ENCODE measurements around the gene TDRD5. TPM values are rescaled to one million over a fixed set of nuclear protein-coding genes. Genes with fewer than 3 reads are reported as not detected.

The TDRD5 gene
- total RNA-seq, 1 experiment from 2014 or later, result 0.66 TPM

- Mint-ChIP-seq H3K27ac (no peak overlapping the region), H3K27me3 (ENCODE audit: low read depth) (peaks cover 86% of the 10 kb centered on the region), H3K36me3 (no peaks in the 10 kb centered on the region), H3K9me3 (no peaks in the 10 kb centered on the region), H3K4me3 (no peak overlapping the region), H3K4me1 (peaks cover 29% of the 10 kb centered on the region)
- DNase-seq (ENCODE audit: low spot score) (no peak), ATAC-seq (no peak)
- ChIA-PET POLR2A (interaction anchor here (0.5 to 2.0 kb wide), 2 partner anchors 12 to 911 kb away, joined by 3 to 6 read pairs; partner anchors contain the start of gene NPHS2), CTCF (interaction anchor here (1.6 to 1.9 kb wide), 3 partner anchors 12 to 227 kb away, joined by 13 to 18 read pairs (median 17); partner anchors contain the start of gene NPHS2)
- TF ChIP-seq NR2C2 (CRISPR knock-in tag; IDR thresholded peaks at IDR 0.05) (no peak), ZNF416 (CRISPR knock-in tag; IDR thresholded peaks at IDR 0.05) (no peak)
These were observed 4.3 kb upstream of the TDRD5 start for GRCh38 chr1:179587336-179587735.

GRCh38 chr1:179588425-179589024, 3.1 kb upstream of the TDRD5 start:
- ChIA-PET POLR2A (no interaction called here), CTCF (interaction anchor here (0.8 kb wide), 1 partner anchor 12 kb away, joined by 5 read pairs; the partner anchor contains the start of gene NPHS2)
- no peak for ATAC-seq
- peaks cover 26% of the 10 kb centered on the region for H3K4me1 Mint-ChIP-seq
- no peak for TF ChIP-seq ZNF396 (CRISPR knock-in tag; IDR thresholded peaks at IDR 0.05; ENCODE audit: borderline replicate concordance)
- TF ChIP-seq, protein P1, sequence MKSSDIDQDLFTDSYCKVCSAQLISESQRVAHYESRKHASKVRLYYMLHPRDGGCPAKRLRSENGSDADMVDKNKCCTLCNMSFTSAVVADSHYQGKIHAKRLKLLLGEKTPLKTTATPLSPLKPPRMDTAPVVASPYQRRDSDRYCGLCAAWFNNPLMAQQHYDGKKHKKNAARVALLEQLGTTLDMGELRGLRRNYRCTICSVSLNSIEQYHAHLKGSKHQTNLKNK (CRISPR knock-in tag; IDR thresholded peaks at IDR 0.05), result no peak
- DNase-seq (ENCODE audit: low spot score), result no peak
- no peak overlapping the region for H3K4me3 Mint-ChIP-seq
- no peak overlapping the region for H3K27ac Mint-ChIP-seq
- peaks cover 93% of the 10 kb centered on the region for H3K27me3 Mint-ChIP-seq (ENCODE audit: low read depth)
- H3K36me3 Mint-ChIP-seq, result no peaks in the 10 kb centered on the region
- no peaks in the 10 kb centered on the region for H3K9me3 Mint-ChIP-seq

DNA sequence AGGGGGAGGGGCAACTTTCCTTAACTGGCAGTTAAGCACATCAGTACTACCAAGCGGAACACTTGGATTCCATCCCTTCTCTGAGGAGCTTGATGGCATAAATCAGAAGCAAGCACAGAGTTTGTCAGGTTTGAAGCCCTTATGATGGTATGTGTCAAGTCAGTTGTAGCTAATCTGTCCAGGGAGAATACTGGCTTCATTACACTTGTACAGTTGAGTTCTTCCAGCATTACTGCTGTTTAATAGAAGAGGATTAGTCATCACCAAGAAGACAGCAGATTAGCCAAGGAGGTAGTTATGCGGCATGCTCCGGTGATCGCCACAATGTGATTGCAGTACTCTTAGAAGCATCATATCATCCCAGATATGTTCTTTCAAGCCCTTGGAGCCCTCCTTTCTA, 2.1 kb upstream of the TDRD5 start:
- CTCF ChIA-PET, result no interaction called here
- ATAC-seq (no peak), DNase-seq (ENCODE audit: low spot score) (no peak)
- TF ChIP-seq MLX (CRISPR knock-in tag; IDR thresholded peaks at IDR 0.05) (no peak), RELA (CRISPR knock-in tag; IDR thresholded peaks at IDR 0.05; ENCODE audit: borderline replicate concordance) (no peak), ZNF423 (CRISPR knock-in tag; IDR thresholded peaks at IDR 0.05) (no peak), NR1H2 (CRISPR knock-in tag; IDR thresholded peaks at IDR 0.05) (no peak), ZNF671 (CRISPR knock-in tag; IDR thresholded peaks at IDR 0.05) (no peak)
- H3K4me3 Mint-ChIP-seq, result no peak overlapping the region
- no peaks in the 10 kb centered on the region for H3K36me3 Mint-ChIP-seq
- H3K9me3 Mint-ChIP-seq, result no peaks in the 10 kb centered on the region
- peaks cover 22% of the 10 kb centered on the region for H3K4me1 Mint-ChIP-seq
- POLR2A ChIA-PET, result no interaction called here
- H3K27me3 Mint-ChIP-seq (ENCODE audit: low read depth), result peaks cover 91% of the 10 kb centered on the region
- no peak overlapping the region for H3K27ac Mint-ChIP-seq

- no peak overlapping the region for H3K4me3 Mint-ChIP-seq
- peaks cover 13% of the 10 kb centered on the region for H3K4me1 Mint-ChIP-seq
- H3K27ac Mint-ChIP-seq, result no peak overlapping the region
- TF ChIP-seq, protein P2, sequence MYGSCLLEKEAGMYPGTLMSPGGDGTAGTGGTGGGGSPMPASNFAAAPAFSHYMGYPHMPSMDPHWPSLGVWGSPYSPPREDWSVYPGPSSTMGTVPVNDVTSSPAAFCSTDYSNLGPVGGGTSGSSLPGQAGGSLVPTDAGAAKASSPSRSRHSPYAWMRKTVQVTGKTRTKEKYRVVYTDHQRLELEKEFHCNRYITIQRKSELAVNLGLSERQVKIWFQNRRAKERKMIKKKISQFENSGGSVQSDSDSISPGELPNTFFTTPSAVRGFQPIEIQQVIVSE (CRISPR knock-in tag; IDR thresholded peaks at IDR 0.05; ENCODE audit: borderline replicate concordance), result no peak
- TF ChIP-seq ZBTB21 (CRISPR knock-in tag; IDR thresholded peaks at IDR 0.05; ENCODE audit: borderline replicate concordance) (no peak), TEAD1 (CRISPR knock-in tag; IDR thresholded peaks at IDR 0.05) (no peak), IRF2 (CRISPR knock-in tag; IDR thresholded peaks at IDR 0.05; ENCODE audit: borderline replicate concordance, low read depth) (no peak), TEAD4 (CRISPR knock-in tag; IDR thresholded peaks at IDR 0.05) (no peak), SOX15 (CRISPR knock-in tag; IDR thresholded peaks at IDR 0.05) (no peak), FOXK1 (CRISPR knock-in tag; IDR thresholded peaks at IDR 0.05) (no peak), ZNF138 (CRISPR knock-in tag; conservative IDR thresholded peaks at IDR 0.05) (no peak)
- no peak for ATAC-seq
- no peak for DNase-seq (ENCODE audit: low spot score)
- POLR2A ChIA-PET, result no interaction called here
- peaks cover 84% of the 10 kb centered on the region for H3K27me3 Mint-ChIP-seq (ENCODE audit: low read depth)
- H3K36me3 Mint-ChIP-seq, result no peaks in the 10 kb centered on the region
- no peaks in the 10 kb centered on the region for H3K9me3 Mint-ChIP-seq
- CTCF ChIA-PET, result interaction anchor here (1.0 to 2.9 kb wide), 2 partner anchors 14 to 224 kb away, joined by 4 to 17 read pairs; no protein-coding TSS in a partner anchor
These were observed 961 bp upstream of the TDRD5 start for GRCh38 chr1:179590671-179591070.

All from WTC11 (cell line).